Measurements from ENCODE around the gene PSMB7. TPM values are rescaled to one million over a fixed set of nuclear protein-coding genes. Genes with fewer than 3 reads are reported as not detected.

The PSMB7 gene
- polyA plus RNA-seq, 1 experiment = 396 TPM

GRCh38 chr9:124345751-124346281, 69.4 kb downstream of the PSMB7 start:
- no peak overlapping the region for H3K27ac ChIP-seq (ENCODE audit: low read depth, low read length)
- TF ChIP-seq, protein P1, sequence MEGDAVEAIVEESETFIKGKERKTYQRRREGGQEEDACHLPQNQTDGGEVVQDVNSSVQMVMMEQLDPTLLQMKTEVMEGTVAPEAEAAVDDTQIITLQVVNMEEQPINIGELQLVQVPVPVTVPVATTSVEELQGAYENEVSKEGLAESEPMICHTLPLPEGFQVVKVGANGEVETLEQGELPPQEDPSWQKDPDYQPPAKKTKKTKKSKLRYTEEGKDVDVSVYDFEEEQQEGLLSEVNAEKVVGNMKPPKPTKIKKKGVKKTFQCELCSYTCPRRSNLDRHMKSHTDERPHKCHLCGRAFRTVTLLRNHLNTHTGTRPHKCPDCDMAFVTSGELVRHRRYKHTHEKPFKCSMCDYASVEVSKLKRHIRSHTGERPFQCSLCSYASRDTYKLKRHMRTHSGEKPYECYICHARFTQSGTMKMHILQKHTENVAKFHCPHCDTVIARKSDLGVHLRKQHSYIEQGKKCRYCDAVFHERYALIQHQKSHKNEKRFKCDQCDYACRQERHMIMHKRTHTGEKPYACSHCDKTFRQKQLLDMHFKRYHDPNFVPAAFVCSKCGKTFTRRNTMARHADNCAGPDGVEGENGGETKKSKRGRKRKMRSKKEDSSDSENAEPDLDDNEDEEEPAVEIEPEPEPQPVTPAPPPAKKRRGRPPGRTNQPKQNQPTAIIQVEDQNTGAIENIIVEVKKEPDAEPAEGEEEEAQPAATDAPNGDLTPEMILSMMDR (IDR thresholded peaks at IDR 0.05; ENCODE audit: low read depth, low read length) = no peak
- no peaks in the 10 kb centered on the region for H3K27me3 ChIP-seq (ENCODE audit: control insufficient read depth, insufficient read depth, low read length)
- H3K9me3 ChIP-seq (ENCODE audit: control insufficient read depth, insufficient read depth, low read length) = no peaks in the 10 kb centered on the region; the same call in 1 of the 2 replicates
- POLR2A ChIA-PET = no interaction called here
- no peak overlapping the region for H3K4me3 ChIP-seq (ENCODE audit: low read depth, low read length)
- DNase-seq (ENCODE audit: low read depth, low spot score) = no peak
- CTCF ChIA-PET = interaction anchor here (0.7 to 0.9 kb wide), 2 partner anchors 24 to 219 kb away, joined by 3 read pairs; no protein-coding TSS in a partner anchor

GRCh38 chr9:124345063-124345462, 70.2 kb downstream of the PSMB7 start:
- Histone ChIP-seq H3K4me3 (ENCODE audit: low read depth, low read length) (no peak overlapping the region), H3K9me3 (ENCODE audit: control insufficient read depth, insufficient read depth, low read length) (no peaks in the 10 kb centered on the region; the same call in 1 of the 2 replicates), H3K27ac (ENCODE audit: low read depth, low read length) (peak overlapping the region; percentile 21), H3K27me3 (ENCODE audit: control insufficient read depth, insufficient read depth, low read length) (no peaks in the 10 kb centered on the region)
- CTCF ChIA-PET = interaction anchor here (1.0 kb wide), 1 partner anchor 38 kb away, joined by 4 read pairs; no protein-coding TSS in a partner anchor
- no peak for DNase-seq (ENCODE audit: low read depth, low spot score)
- POLR2A ChIA-PET = no interaction called here
- TF ChIP-seq, protein P1 (IDR thresholded peaks at IDR 0.05; ENCODE audit: low read depth, low read length) = no peak

- no peak for DNase-seq (ENCODE audit: low read depth, low spot score)
- Histone ChIP-seq H3K27me3 (ENCODE audit: control insufficient read depth, insufficient read depth, low read length) (no peaks in the 10 kb centered on the region), H3K9me3 (ENCODE audit: control insufficient read depth, insufficient read depth, low read length) (no peaks in the 10 kb centered on the region; the same call in 1 of the 2 replicates), H3K4me3 (ENCODE audit: low read depth, low read length) (no peak overlapping the region), H3K27ac (ENCODE audit: low read depth, low read length) (peak overlapping the region; percentile 21)
- ChIA-PET CTCF (interaction anchor here (1.0 kb wide), 1 partner anchor 37 kb away, joined by 4 read pairs; no protein-coding TSS in a partner anchor), POLR2A (no interaction called here)
- TF ChIP-seq, protein P1 (IDR thresholded peaks at IDR 0.05; ENCODE audit: low read depth, low read length) = no peak
Observed at GRCh38 chr9:124344291-124345050, 70.8 kb downstream of the PSMB7 start.

GRCh38 chr9:124343533-124344290, 71.5 kb downstream of the PSMB7 start:
- DNase-seq (ENCODE audit: low read depth, low spot score) = no peak
- H3K9me3 ChIP-seq (ENCODE audit: control insufficient read depth, insufficient read depth, low read length) = no peaks in the 10 kb centered on the region; the same call in 1 of the 2 replicates
- TF ChIP-seq, protein P1 (IDR thresholded peaks at IDR 0.05; ENCODE audit: low read depth, low read length) = no peak
- no peaks in the 10 kb centered on the region for H3K27me3 ChIP-seq (ENCODE audit: control insufficient read depth, insufficient read depth, low read length)
- ChIA-PET CTCF (no interaction called here), POLR2A (interaction anchor here (1.0 kb wide), 1 partner anchor 87 kb away, joined by 3 read pairs; no protein-coding TSS in a partner anchor)
- H3K27ac ChIP-seq (ENCODE audit: low read depth, low read length) = peak overlapping the region; percentile 87
- H3K4me3 ChIP-seq (ENCODE audit: low read depth, low read length) = no peak overlapping the region

Data from AG04450 (cell line).